DMS 273 (cell line): ENCODE data around the gene DCDC2.
"Not testable (repeated sequence)": the region's sequence is repeated elsewhere in the genome, so short reads cannot be mapped to it uniquely, and the experiment has no call there.

ENCODE experiments used
- DNase-seq: peaks from one replicate; lab custom pipeline; 2025; ENCODE audit not compliant: unreplicated experiment; lab: John Stamatoyannopoulos, UW

Gene DCDC2

DNA sequence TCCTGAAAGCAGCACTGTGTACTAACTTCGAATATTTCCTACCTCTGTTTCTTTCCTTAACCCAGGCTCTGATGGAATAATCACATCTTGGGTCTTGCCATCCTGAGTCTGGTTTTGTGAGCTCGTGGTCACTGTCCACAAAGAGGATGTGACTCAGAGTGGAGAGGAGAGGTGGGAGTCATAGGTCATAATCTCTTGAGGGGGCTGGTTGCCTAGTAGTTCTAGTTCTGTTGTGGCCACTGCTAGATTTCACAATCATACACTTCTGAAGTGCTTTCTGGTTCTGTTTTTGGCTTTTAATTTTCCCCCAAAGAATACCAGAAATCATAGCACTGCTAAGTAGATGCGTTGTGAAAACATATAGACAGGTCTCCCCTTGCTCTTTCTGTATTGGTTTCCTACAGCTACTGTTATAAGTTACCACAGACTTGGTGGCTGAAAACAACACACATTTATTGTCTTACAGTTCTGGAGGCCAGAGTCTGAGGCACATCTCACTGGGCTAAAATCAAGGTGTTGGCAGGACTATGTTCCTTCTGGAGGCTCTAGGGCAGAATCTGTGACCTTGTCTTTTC lies 129.1 kb downstream of the DCDC2 start:
- DNase-seq: no peak

DNA sequence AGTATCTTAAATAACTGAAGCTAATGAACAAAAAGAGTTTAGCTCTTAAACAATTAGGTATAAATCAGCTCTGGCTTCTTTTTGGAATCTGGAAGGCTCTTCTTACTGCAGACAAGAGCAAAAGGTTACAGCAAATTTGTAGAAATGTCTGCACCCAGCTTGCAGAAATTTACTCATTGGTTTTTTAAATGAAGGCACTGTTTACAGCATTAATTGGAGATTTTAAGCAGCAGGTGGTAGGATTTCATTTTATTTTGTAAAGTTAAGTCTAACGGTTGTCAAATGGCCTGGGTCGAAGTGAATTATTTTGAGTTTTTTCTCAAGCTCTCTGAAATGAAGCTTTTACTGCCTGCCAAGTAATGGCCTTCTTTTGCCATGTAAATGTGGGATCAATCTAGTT lies 129.7 kb downstream of the DCDC2 start:
- DNase-seq: no peak

GRCh38 chr6:24227556-24227955 lies 130.3 kb downstream of the DCDC2 start:
- DNase-seq: no peak

- DNase-seq: no peak
Observed at GRCh38 chr6:24226541-24226940, 131.3 kb downstream of the DCDC2 start.

DNA sequence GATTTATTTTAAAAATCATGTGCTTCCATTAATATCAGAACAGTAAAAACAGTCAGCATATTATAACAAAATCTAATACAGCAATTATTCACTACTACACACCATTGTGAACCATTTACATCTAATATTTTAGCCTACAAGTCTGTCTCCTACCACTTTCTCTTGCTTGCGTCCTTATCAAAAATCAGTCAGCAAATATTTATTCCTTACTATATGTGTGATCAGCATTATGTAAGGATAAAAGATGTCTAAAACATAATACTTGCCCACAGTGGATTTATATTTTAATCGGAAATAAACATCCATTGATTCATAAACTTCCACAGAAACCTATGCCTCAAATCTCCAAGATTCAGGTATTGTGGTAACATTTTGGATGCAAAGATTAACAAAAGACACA lies 132.0 kb downstream of the DCDC2 start:
- no peak for DNase-seq

DNA sequence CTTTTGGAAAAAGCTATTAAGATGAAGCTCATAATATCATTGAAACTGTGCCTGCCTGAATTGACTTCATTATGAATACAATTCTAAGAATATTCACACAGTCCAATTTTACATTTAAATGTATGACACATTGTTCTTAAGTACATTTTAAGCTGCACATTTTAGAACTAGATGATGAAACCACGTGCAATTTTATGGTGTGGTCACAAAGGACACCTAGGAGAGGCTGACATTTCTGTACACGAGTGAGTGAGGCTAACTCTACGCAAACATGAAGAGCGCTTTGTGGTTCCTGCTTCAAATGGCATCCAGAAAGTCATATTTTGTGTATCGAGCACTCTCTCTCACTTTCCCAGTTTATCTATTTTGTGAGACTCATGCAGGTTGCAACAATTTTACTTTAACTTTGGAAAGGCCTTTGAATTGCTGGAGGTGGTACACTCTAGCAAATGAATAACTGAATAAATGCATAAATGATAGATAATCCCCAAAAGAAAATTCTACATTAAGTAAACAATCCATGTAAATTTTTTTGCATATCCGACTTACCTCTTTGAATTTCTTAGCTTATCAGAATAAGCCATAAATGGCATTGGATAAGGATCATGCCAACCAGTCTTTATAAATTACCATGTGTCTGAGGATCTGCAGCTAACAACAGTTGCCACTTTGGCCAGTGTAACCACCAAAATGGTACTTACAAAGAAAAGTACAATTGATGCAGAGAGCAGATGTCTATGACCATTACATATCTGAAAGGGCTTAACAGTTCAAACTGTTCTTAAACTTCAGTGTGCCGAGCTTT lies 134.5 kb downstream of the DCDC2 start:
- no peak for DNase-seq

DNA sequence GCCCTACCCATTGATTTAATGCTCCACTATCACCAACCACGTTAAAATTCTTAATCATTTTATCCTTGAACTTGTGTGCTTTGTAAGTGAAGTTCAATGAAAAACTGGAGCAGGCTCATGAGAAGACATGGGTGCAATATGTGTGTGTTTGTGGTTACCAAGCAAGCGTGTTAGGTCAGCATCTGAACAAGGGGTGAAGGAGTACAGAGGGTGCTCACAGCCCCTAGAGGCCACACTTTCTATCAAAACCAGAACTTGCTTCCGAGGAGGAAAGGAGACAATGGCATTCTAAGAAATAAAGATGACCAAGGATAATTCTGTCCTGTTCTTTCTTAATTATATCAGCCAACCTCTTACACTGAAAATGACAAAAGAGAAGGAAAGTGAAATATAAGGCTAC lies 138.2 kb downstream of the DCDC2 start:
- DNase-seq: no peak

GRCh38 chr6:24214984-24215383 lies 142.9 kb downstream of the DCDC2 start:
- DNase-seq: no peak

DNA sequence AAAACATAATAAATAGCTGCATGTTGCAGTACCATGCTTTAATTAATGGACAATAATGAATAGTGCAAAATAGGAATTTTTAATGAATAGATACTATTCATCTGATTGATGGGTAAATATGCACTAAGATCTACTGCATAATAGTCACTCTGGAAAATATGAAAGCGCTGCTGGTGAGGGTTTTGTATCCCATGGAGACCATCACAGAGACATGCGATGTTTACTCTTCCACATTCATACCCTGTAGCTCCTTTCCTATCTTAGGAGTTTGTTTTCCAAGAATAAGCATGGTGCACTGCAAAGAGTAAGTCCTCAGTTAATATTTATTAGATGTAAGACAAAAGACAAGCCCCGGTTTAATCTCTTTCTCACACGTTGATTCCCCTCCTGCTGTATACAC lies 150.4 kb downstream of the DCDC2 start:
- no peak for DNase-seq

DNA sequence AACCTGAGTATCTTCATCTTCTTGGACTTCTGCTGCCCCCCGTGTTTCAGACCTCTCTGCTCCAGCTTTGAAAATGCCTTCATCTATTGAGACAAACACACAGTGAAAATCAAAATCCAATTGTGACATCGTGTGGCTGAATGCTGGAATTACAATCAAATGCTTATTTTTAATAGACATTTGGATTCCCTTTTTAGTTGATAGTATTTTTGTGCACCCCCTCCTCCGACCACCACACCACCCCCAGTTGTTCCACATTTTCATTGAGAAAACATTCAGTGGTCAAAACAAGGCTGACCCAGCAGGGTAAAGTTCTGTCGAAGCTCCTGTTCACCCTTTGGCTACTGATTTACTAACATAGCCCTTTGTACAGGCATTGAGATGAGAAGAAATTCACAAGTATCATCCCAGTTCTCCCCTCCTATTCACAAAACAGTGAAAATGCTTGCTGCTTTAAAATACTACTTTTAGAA lies 152.8 kb downstream of the DCDC2 start:
- peak; percentile 80 for DNase-seq

DNA sequence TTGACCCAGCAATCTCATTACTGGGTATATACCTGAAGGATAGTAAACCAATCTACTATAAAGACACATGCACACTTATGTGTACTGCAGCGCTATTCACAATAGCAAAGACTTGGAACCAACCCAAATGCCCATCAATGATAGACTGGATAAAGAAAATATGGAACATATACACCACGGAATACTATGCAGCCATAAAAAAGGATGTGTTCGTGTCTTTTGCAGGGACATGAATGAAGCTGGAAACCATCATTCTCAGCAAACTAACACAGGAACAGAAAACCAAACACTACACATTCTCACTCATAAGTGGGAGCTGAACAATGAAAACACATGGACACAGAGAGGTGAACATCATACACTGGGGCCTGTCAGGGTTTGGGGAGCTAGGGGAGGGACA lies 153.7 kb downstream of the DCDC2 start:
- not testable (repeated sequence) for DNase-seq

DNA sequence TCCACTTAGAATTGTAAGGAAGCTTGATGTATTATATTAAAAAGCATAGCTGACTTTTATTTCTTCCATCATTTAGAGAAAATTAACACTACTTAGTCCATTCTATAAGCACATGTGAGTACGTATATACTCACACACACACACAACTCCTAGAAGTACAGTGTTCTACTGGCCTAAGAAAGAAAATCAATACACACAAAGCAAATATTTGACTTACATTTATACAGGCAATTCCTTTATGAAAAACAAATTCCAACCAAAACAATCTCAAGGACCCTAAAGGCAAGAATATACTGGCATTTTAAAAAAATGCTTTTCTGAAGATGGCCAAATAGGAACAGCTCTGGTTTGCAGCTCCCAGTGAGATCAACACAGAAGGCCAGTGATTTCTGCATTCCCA lies 160.0 kb downstream of the DCDC2 start:
- no peak for DNase-seq

GRCh38 chr6:24195836-24196597 lies 161.8 kb downstream of the DCDC2 start:
- no peak for DNase-seq

- no peak for DNase-seq
Observed at GRCh38 chr6:24194978-24195700, 162.7 kb downstream of the DCDC2 start.

DNA sequence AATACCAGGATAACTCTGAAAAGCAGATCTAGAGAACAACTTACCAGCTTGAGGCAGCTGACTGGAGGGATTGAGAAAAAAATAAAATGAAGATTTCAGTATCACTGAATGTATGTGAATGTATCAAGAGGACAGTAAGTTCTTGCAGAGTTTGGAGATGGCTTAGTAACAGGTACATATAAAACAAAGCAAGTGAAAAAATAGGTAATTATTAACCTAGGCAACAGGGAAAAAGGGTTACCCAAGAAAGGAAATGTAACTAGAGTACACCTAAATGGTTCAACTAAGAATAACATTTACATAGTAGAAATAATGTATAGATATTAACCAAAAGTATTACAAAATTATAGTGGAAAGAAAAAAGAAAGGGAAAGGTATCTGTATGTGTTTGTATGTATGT lies 164.5 kb downstream of the DCDC2 start:
- no peak for DNase-seq

DNA sequence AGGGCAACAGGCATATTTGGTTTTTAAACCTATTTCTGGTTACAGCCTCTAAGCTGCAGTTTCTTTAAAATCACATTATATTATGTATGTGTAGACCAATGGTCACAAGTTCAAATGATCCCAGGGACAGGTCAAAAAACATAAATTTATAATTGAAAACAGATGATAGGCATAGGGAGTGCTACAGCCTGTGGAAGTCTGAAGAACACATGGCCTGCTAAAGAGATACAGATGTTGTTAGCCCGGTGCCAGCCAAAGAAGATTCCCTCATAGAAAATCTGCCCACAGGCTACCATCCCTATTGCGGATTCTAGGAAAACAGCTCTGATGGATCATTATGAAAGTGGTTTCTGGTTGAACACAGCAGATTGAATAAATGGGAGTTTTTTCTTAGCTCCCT lies 166.5 kb downstream of the DCDC2 start:
- DNase-seq: peak; percentile 13

DNA sequence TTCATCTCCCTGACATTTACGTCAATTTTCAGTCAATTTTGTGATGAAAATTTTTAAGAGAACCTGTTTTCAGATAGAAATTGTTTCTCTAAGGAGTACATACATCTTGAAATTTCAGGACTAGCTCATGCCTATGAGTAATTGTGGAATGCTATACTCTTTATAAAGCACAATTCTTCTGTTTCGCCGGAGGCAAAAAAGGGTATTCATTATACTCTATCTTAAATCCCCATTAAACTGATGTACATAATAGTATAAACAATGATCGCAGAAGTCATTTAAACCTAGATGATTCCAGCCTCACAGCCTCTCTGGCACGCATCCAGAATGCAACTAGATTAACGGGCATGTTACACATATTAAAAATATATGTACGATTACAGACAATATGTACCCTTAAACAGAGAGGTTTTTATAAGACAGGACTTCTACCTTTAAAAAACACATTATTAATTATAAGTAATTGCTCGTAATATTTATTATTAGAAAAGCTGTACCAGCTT lies 169.2 kb downstream of the DCDC2 start:
- peak; percentile 22 for DNase-seq

DNA sequence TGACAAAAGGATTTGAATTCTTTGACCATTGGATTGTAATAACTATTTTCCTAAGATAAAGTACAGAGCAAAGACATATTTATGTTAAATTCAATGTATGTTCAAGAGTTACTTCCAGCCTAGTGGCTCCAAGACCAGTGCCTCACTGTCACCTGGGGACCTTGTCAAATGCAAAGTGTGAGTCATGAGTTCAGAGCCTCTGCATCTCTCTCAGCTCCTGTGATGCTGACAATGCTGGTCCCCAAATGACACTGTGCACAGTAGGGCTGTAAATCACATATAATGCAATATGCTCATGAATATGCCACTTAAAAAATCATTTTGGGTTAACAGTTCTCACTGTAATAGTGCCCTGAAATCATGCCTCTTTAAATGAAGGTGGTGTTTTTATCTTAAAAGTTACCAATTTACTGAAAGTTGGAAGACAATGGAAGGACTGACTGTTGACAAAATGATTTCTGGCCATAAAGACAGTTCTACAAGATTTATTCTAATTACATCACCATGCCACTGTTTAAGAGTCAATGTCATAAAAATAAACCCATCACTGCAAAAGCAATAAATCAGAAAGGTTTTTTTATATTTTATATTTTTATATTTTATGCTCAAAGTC lies 169.8 kb downstream of the DCDC2 start:
- no peak for DNase-seq

- peak; percentile 1 for DNase-seq
Observed at GRCh38 chr6:24186349-24186748, 171.5 kb downstream of the DCDC2 start.

- DNase-seq: no peak
Observed at GRCh38 chr6:24183584-24183983, 174.3 kb downstream of the DCDC2 start.

DNA sequence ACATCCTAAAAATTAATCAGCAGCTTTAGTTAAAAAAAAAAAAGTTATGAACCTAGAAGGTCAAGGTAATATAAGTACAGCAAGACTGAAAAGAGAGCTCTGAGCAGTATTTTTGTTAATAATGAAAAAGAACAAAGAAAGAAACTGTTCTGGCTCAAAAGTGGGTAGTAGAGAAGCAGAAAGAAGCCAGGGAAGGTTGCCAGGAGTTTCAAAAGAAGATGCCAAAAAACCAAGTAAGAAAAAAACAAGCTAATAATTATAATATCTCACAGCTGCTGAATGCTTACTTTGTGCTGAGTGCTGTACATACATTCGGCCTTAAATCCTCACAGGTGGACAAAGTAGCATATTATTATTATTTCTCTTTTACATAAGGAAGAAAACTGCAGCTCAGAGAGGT lies 200.0 kb downstream of the DCDC2 start:
- DNase-seq: no peak
